ENCODE results near the gene MROH2B.

DNA sequence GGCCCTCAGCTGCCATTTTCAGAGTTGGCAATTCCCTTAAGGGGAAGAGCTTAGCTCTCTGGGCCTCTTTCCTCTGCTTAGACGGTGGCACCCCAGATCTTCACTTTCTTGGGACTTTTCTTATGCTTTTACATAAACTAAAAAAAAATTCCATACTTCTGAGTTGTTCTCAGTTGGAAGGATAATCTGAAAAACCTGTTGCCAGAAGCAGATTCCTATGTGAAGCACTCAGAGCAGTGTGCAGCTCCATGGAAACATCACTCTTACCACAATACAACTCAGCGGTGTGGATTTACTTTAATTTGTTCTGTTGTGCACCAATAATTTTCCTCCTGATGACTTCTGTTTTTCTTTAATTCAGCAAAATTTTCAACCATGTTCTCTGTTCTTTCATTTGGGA, 44.1 kb upstream of the MROH2B start:
- TF ChIP-seq, protein P1, sequence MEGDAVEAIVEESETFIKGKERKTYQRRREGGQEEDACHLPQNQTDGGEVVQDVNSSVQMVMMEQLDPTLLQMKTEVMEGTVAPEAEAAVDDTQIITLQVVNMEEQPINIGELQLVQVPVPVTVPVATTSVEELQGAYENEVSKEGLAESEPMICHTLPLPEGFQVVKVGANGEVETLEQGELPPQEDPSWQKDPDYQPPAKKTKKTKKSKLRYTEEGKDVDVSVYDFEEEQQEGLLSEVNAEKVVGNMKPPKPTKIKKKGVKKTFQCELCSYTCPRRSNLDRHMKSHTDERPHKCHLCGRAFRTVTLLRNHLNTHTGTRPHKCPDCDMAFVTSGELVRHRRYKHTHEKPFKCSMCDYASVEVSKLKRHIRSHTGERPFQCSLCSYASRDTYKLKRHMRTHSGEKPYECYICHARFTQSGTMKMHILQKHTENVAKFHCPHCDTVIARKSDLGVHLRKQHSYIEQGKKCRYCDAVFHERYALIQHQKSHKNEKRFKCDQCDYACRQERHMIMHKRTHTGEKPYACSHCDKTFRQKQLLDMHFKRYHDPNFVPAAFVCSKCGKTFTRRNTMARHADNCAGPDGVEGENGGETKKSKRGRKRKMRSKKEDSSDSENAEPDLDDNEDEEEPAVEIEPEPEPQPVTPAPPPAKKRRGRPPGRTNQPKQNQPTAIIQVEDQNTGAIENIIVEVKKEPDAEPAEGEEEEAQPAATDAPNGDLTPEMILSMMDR (IDR thresholded peaks at IDR 0.05; ENCODE audit: borderline replicate concordance, extremely low read depth, low read length, poor library complexity, severe bottlenecking) = no peak
- TF ChIP-seq EZH2 (IDR thresholded peaks at IDR 0.05; ENCODE audit: borderline replicate concordance, low read depth, low read length, severe bottlenecking) = no peak
